Urinary bladder (tissue), 4 donors: ENCODE results near the gene ME3. TPM values are rescaled to one million over a fixed set of nuclear protein-coding genes. Genes with fewer than 3 reads are reported as not detected.
"Not testable (repeated sequence)": the region's sequence is repeated elsewhere in the genome, so short reads cannot be mapped to it uniquely, and the experiment has no call there.

Source experiments
- DNase-seq: peaks from one replicate; pipeline ENCODE4 v3.0.0-alpha.2; 2015; ENCODE audit errors: extremely low spot score
- H3K27ac ChIP-seq: one replicate; pipeline ENCODE4 v1.5.1; 2013; ENCODE audit warnings: low read depth, mild to moderate bottlenecking, moderate library complexity
- H3K36me3 ChIP-seq: one replicate; pipeline ENCODE4 v1.6.1; 2013; ENCODE audit warnings: mild to moderate bottlenecking, moderate library complexity; ENCODE audit not compliant: insufficient read depth
- H3K4me1 ChIP-seq: one replicate; pipeline ENCODE4 v1.6.1; 2013; ENCODE audit warnings: mild to moderate bottlenecking, moderate library complexity; ENCODE audit not compliant: insufficient read depth
- H3K4me3 ChIP-seq: one replicate; pipeline ENCODE4 v1.5.1; 2013; ENCODE audit warnings: low read depth, low read length
- WGBS: extraction: QIAGEN DNeasy Blood & Tissue Kit; methylation state at CpG from one replicate; pipeline ENCODE4 v1.1.7; 2013; 5-methylcytosine and 5-hydroxymethylcytosine counted together
- polyA plus RNA-seq: library from polyadenylated mRNA; stranded (reverse); fragments of 200-250 nt; gene quantifications from one replicate; pipeline ENCODE4 v1.2.3, GENCODE V29; 2013
- total RNA-seq: library from RNA; depleted of rRNA; stranded (reverse); fragments of >200 nt; gene quantifications from one replicate; pipeline ENCODE4 v1.2.3, GENCODE V29; 2014
- donor health status: healthy with polysubstance abuse.
- donor health status: healthy.

ME3 gene
- total and polyA plus RNA-seq, 2 donors: 17.6 to 52.2 TPM

GRCh38 chr11:86433361-86434095, 238.9 kb downstream of the ME3 start:
- H3K36me3 ChIP-seq, DNase-seq: not testable (repeated sequence)
- WGBS: 96% methylated on average over 38 of the region's 38 CpGs

GRCh38 chr11:86431258-86431657, 241.2 kb downstream of the ME3 start:
- 87% methylated on average over 37 of the region's 37 CpGs for WGBS

More at GRCh38 chr11:86433361-86434095, 238.9 kb downstream of the ME3 start:
- H3K27ac ChIP-seq, H3K4me3 ChIP-seq, H3K4me1 ChIP-seq: not testable (repeated sequence)

GRCh38 chr11:86427441-86427840, 245.0 kb downstream of the ME3 start:
- Histone ChIP-seq H3K4me1 (no peaks in the 10 kb centered on the region), H3K27ac (no peak overlapping the region), H3K36me3 (no peaks in the 10 kb centered on the region), H3K4me3 (no peak overlapping the region)
- no peak for DNase-seq

More at GRCh38 chr11:86431258-86431657, 241.2 kb downstream of the ME3 start:
- no peak for DNase-seq
- Histone ChIP-seq H3K4me1 (no peaks in the 10 kb centered on the region), H3K27ac (no peak overlapping the region), H3K36me3 (no peaks in the 10 kb centered on the region), H3K4me3 (no peak overlapping the region)

- not testable (repeated sequence) for DNase-seq, H3K36me3 ChIP-seq, H3K4me3 ChIP-seq, H3K27ac ChIP-seq, H3K4me1 ChIP-seq
- 33% methylated on average over 4 of the region's 4 CpGs for WGBS
Measured at GRCh38 chr11:86423488-86423887, 248.9 kb downstream of the ME3 start.

GRCh38 chr11:86422371-86422770, 250.0 kb downstream of the ME3 start:
- Histone ChIP-seq H3K36me3 (no peaks in the 10 kb centered on the region), H3K27ac (no peak overlapping the region), H3K4me1 (no peaks in the 10 kb centered on the region), H3K4me3 (no peak overlapping the region)
- no peak for DNase-seq
- 81% methylated on average over 12 of the region's 12 CpGs for WGBS

GRCh38 chr11:86421946-86422345, 250.5 kb downstream of the ME3 start:
- Histone ChIP-seq H3K4me1 (no peaks in the 10 kb centered on the region), H3K27ac (no peak overlapping the region), H3K4me3 (no peak overlapping the region), H3K36me3 (no peaks in the 10 kb centered on the region)
- 89% methylated on average over 4 of the region's 4 CpGs for WGBS
- DNase-seq: no peak

GRCh38 chr11:86418917-86419316, 253.5 kb downstream of the ME3 start:
- DNase-seq: no peak
- H3K4me1 ChIP-seq: no peaks in the 10 kb centered on the region
- H3K36me3 ChIP-seq: no peaks in the 10 kb centered on the region
- no peak overlapping the region for H3K27ac ChIP-seq
- no peak overlapping the region for H3K4me3 ChIP-seq
- 30% methylated on average over 2 of the region's 2 CpGs for WGBS

- no peak for DNase-seq
- Histone ChIP-seq H3K4me3 (no peak overlapping the region), H3K4me1 (no peaks in the 10 kb centered on the region), H3K36me3 (no peaks in the 10 kb centered on the region), H3K27ac (no peak overlapping the region)
- 94% methylated on average over 3 of the region's 3 CpGs for WGBS
Measured at GRCh38 chr11:86418513-86418912, 253.9 kb downstream of the ME3 start.

- Histone ChIP-seq H3K4me1 (no peaks in the 10 kb centered on the region), H3K36me3 (no peaks in the 10 kb centered on the region), H3K4me3 (no peak overlapping the region), H3K27ac (no peak overlapping the region)
- 82% methylated on average over 3 of the region's 3 CpGs for WGBS
- DNase-seq: no peak
Measured at GRCh38 chr11:86418106-86418505, 254.3 kb downstream of the ME3 start.

GRCh38 chr11:86416951-86417350, 255.5 kb downstream of the ME3 start:
- H3K27ac ChIP-seq: not testable (repeated sequence)
- 94% methylated on average over 9 of the region's 9 CpGs for WGBS

GRCh38 chr11:86416494-86416893, 255.9 kb downstream of the ME3 start:
- WGBS: 86% methylated on average over 1 of the region's 1 CpG
- H3K4me1 ChIP-seq: no peaks in the 10 kb centered on the region
- no peak for DNase-seq
- H3K27ac ChIP-seq: no peak overlapping the region
- no peak overlapping the region for H3K4me3 ChIP-seq
- H3K36me3 ChIP-seq: no peaks in the 10 kb centered on the region

More at GRCh38 chr11:86416951-86417350, 255.5 kb downstream of the ME3 start:
- H3K4me3 ChIP-seq, DNase-seq, H3K4me1 ChIP-seq, H3K36me3 ChIP-seq: not testable (repeated sequence)

- no peak for DNase-seq
- WGBS: 66% methylated on average over 4 of the region's 4 CpGs
- no peaks in the 10 kb centered on the region for H3K36me3 ChIP-seq
- no peaks in the 10 kb centered on the region for H3K4me1 ChIP-seq
- H3K27ac ChIP-seq: no peak overlapping the region
- no peak overlapping the region for H3K4me3 ChIP-seq
Measured at GRCh38 chr11:86415026-86415425, 257.4 kb downstream of the ME3 start.

- 96% methylated on average over 2 of the region's 2 CpGs for WGBS
- no peak for DNase-seq
- no peak overlapping the region for H3K4me3 ChIP-seq
- no peaks in the 10 kb centered on the region for H3K36me3 ChIP-seq
- no peak overlapping the region for H3K27ac ChIP-seq
- H3K4me1 ChIP-seq: no peaks in the 10 kb centered on the region
Measured at GRCh38 chr11:86414032-86414431, 258.4 kb downstream of the ME3 start.

GRCh38 chr11:86408845-86409244, 263.6 kb downstream of the ME3 start:
- no peaks in the 10 kb centered on the region for H3K36me3 ChIP-seq
- no peaks in the 10 kb centered on the region for H3K4me1 ChIP-seq
- H3K27ac ChIP-seq: no peak overlapping the region
- no peak for DNase-seq
- no peak overlapping the region for H3K4me3 ChIP-seq

GRCh38 chr11:86403458-86403857, 269.0 kb downstream of the ME3 start:
- DNase-seq: no peak
- 53% methylated on average over 1 of the region's 1 CpG for WGBS
- no peaks in the 10 kb centered on the region for H3K36me3 ChIP-seq
- H3K4me3 ChIP-seq: no peak overlapping the region
- H3K27ac ChIP-seq: no peak overlapping the region
- no peaks in the 10 kb centered on the region for H3K4me1 ChIP-seq
